Left ventricle myocardium inferior (tissue), 1 donor: ENCODE results near the gene NFE2L1. TPM values are rescaled to one million over a fixed set of nuclear protein-coding genes. Genes with fewer than 3 reads are reported as not detected.

Experiments
- DNase-seq: peaks from one replicate; pipeline ENCODE4 v3.0.0-alpha.2; 2020
- H3K27ac ChIP-seq: fragments of 200-600 bp; replicated peaks from 2 replicates; pipeline ENCODE4 v1.8.0; 2021
- H3K27me3 ChIP-seq: fragments of 200-600 bp; 2 replicates; pipeline ENCODE4 v1.8.0; 2021; ENCODE audit warnings: low read depth
- H3K36me3 ChIP-seq: fragments of 200-600 bp; 2 replicates; pipeline ENCODE4 v1.8.0; 2021
- H3K4me1 ChIP-seq: fragments of 200-600 bp; 2 replicates; pipeline ENCODE4 v1.8.0; 2021
- H3K4me3 ChIP-seq: fragments of 200-600 bp; 2 replicates; pipeline ENCODE4 v1.8.0; 2021; ENCODE audit warnings: mild to moderate bottlenecking, moderate library complexity
- H3K9me3 ChIP-seq: fragments of 200-600 bp; replicated peaks from 2 replicates; pipeline ENCODE4 v1.8.0; 2021
- CTCF ChIP-seq: fragments of 200-600 bp; IDR thresholded peaks from 2 replicates; pipeline ENCODE4 v1.8.0; 2021; ENCODE audit warnings: antibody characterized with exemption, mild to moderate bottlenecking, borderline replicate concordance
- intact Hi-C: fragments of 100-400 bp; cut with micrococcal nuclease; formaldehyde crosslinking; loops from one replicate; pipeline ENCODE4 v1.11.0; 2022
- total RNA-seq: library from RNA; stranded (reverse); fragmentation: NEBNext Ultra II Directional; extraction: Animal tissue kit (Norgen Biotek cat#: 25700); gene quantifications from one replicate; pipeline ENCODE4 v1.2.1, GENCODE V29; 2021
- donor health status: DM: no; HTN: yes; CAD: no; lungs with severe emphysema.

NFE2L1 gene
- total RNA-seq, 1 donor from 2014 or later, result 895 TPM

DNA sequence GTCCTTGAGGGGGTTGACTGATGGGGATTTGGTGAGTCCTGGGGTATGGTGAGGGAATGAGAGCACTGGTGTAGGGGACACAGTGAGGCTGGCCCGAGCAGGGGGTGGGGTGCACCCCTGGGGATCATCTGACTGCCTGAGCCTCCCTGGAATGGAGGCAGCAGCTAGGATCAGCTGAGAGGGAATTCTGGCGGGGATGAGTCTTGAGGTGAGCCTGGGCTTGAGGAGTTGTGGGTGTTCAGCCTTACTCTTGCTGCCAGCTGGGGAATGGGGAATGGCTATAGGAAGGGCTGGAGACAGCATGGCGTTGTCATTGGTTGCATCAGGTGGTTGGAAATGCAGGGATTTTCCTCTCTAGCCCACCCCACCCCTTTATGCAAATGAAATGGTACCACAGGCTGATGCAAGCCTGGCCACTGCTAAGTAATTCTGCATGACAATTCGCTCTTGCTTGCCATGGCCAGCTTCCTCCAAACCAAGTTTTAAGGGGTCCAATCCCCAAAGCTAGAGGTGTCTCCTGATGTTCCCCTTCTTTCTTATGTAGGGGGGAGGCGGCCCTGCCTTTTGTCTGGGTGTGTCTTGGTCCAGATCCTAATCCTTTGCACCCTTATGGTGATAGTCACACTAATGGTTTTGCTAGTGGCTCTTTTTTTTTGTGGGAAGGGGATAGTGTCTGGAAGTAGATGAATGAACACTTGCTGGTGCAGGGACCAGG lies 7.5 kb downstream of the NFE2L1 start:
- Histone ChIP-seq H3K4me1 (peaks cover 100% of the 10 kb centered on the region), H3K9me3 (no peaks in the 10 kb centered on the region), H3K27me3 (no peaks in the 10 kb centered on the region), H3K27ac (peak overlapping the region; percentile 97), H3K36me3 (peaks cover 66% of the 10 kb centered on the region), H3K4me3 (peak overlapping the region; percentile 76)
- no peak for DNase-seq
- no peak for TF ChIP-seq CTCF
- intact Hi-C loops, result no loop called here

DNA sequence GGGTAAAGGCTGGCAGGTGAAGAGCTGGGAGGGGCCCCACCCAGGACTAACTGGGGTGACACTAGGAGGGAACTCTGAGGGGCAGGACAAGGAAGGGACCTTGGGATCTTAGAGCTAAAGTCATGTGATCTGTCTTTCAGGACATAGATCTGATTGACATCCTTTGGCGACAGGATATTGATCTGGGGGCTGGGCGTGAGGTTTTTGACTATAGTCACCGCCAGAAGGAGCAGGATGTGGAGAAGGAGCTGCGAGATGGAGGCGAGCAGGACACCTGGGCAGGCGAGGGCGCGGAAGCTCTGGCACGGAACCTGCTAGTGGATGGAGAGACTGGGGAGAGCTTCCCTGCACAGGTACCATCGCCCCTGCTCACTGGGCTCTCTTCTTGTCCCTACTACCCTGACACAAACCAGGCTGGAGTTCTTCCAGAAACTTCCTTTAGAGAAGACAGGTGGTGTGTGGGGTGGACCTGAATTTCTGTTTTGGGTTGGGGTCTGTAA lies 8.1 kb downstream of the NFE2L1 start:
- no peak for TF ChIP-seq CTCF
- Histone ChIP-seq H3K4me1 (peaks cover 97% of the 10 kb centered on the region), H3K36me3 (peaks cover 66% of the 10 kb centered on the region), H3K27ac (peak overlapping the region; percentile 97), H3K27me3 (no peaks in the 10 kb centered on the region), H3K9me3 (no peaks in the 10 kb centered on the region), H3K4me3 (no peak overlapping the region)
- DNase-seq, result no peak
- intact Hi-C loops, result no loop called here

DNA sequence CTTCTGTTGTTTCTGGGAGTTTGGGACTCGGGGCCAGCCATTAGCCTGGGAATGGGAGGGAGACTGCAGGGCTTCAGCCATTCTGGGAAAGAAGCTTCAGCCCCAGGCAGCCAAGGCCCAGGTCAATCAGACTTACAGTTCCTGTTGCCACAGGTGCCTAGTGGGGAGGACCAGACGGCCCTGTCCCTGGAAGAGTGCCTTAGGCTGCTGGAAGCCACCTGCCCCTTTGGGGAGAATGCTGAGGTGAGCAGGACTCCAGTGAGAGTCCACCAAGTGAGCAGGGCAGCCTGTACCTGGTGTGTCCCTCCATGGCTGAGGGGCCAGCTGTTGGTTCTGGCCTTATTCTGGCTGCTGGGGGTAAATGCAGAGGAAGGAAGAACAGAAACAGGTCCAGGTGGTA lies 8.7 kb downstream of the NFE2L1 start:
- DNase-seq, result no peak
- intact Hi-C loops, result no loop called here
- H3K4me1 ChIP-seq, result peaks cover 91% of the 10 kb centered on the region
- peaks cover 69% of the 10 kb centered on the region for H3K36me3 ChIP-seq
- TF ChIP-seq CTCF, result no peak
- H3K9me3 ChIP-seq, result no peaks in the 10 kb centered on the region
- H3K27me3 ChIP-seq, result no peaks in the 10 kb centered on the region
- peak overlapping the region; percentile 97 for H3K27ac ChIP-seq
- no peak overlapping the region for H3K4me3 ChIP-seq

- no peak for DNase-seq
- intact Hi-C loops, result no loop called here
- no peak for TF ChIP-seq CTCF
- Histone ChIP-seq H3K4me3 (no peak overlapping the region), H3K27ac (peak overlapping the region; percentile 97), H3K9me3 (no peaks in the 10 kb centered on the region), H3K27me3 (no peaks in the 10 kb centered on the region), H3K36me3 (peaks cover 73% of the 10 kb centered on the region), H3K4me1 (peaks cover 90% of the 10 kb centered on the region)
Observed at GRCh38 chr17:48057626-48058025, 9.5 kb downstream of the NFE2L1 start.

DNA sequence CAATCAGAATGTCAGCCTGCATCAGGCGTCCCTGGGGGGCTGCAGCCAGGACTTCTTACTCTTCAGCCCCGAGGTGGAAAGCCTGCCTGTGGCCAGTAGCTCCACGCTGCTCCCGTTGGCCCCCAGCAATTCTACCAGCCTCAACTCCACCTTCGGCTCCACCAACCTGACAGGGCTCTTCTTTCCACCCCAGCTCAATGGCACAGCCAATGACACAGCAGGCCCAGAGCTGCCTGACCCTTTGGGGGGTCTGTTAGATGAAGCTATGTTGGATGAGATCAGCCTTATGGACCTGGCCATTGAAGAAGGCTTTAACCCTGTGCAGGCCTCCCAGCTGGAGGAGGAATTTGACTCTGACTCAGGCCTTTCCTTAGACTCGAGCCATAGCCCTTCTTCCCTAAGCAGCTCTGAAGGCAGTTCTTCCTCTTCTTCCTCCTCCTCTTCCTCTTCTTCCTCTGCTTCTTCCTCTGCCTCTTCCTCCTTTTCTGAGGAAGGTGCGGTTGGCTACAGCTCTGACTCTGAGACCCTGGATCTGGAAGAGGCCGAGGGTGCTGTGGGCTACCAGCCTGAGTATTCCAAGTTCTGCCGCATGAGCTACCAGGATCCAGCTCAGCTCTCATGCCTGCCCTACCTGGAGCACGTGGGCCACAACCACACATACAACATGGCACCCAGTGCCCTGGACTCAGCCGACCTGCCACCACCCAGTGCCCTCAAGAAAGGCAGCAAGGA lies 10.4 kb downstream of the NFE2L1 start:
- no peak for TF ChIP-seq CTCF
- Histone ChIP-seq H3K27ac (peak overlapping the region; percentile 97), H3K4me1 (peaks cover 90% of the 10 kb centered on the region), H3K4me3 (no peak overlapping the region), H3K27me3 (no peaks in the 10 kb centered on the region), H3K9me3 (no peaks in the 10 kb centered on the region), H3K36me3 (peaks cover 81% of the 10 kb centered on the region)
- DNase-seq, result no peak
- intact Hi-C loops, result no loop called here
